K562 (cell line): Measurements from ENCODE around the gene NDP.

ENCODE experiments used
- BRCA1 ChIP-seq, 2 experiments: fragments of 450-650 bp in 1 of 2; sonication (generic) in 1 of 2; formaldehyde crosslinking in 1 of 2; IDR thresholded peaks; 2 replicates each; pipeline versions ENCODE4 v1.5.0 to v1.6.1; 2017 to 2020; ENCODE audit warnings: mild to moderate bottlenecking in 1 of 2, missing genetic modification reagents in 1 of 2
- CBX2 ChIP-seq: fragments of 200-600 bp; sonication (generic); IDR thresholded peaks from one replicate; pipeline ENCODE4 v1.6.1; 2012; ENCODE audit warnings: mild to moderate bottlenecking, low read length, inconsistent platforms; ENCODE audit not compliant: insufficient read depth, poor library complexity, severe bottlenecking
- HDGF ChIP-seq: fragments of 450-650 bp; IDR thresholded peaks from 2 replicates; pipeline ENCODE4 v1.6.1; 2016
- SAFB2 ChIP-seq: fragments of 200-400 bp; formaldehyde crosslinking; IDR thresholded peaks from 2 replicates; pipeline ENCODE4 v1.6.1; 2018; ENCODE audit warnings: borderline replicate concordance, low read length, low read depth, moderate library complexity; ENCODE audit not compliant: severe bottlenecking
- THRA ChIP-seq: fragments of 450-650 bp; IDR thresholded peaks from 2 replicates; pipeline ENCODE4 v1.6.1; 2017; ENCODE audit warnings: mild to moderate bottlenecking, moderate library complexity
- ZBTB49 ChIP-seq: sonication (generic); formaldehyde crosslinking; IDR thresholded peaks from 2 replicates; pipeline ENCODE4 v1.8.0; 2022; ENCODE audit warnings: missing genetic modification reagents, mild to moderate bottlenecking, borderline replicate concordance
- ZKSCAN3 ChIP-seq: fragments of 250-450 bp; sonication (Bioruptor Pico); IDR thresholded peaks from 2 replicates; pipeline ENCODE4 v1.4.0; 2020
- ZNF121 ChIP-seq: sonication (generic); formaldehyde crosslinking; conservative IDR thresholded peaks from 2 replicates; pipeline ENCODE4 v1.8.0; 2022; ENCODE audit warnings: missing genetic modification reagents
- ZNF263 ChIP-seq: sonication (generic); formaldehyde crosslinking; IDR thresholded peaks from 2 replicates; pipeline ENCODE4 v1.8.0; 2022; ENCODE audit warnings: mild to moderate bottlenecking, missing genetic modification reagents, borderline replicate concordance
- ZNF384 ChIP-seq: IDR thresholded peaks from 2 replicates; pipeline ENCODE4 v1.6.1; 2012; ENCODE audit warnings: low read depth, low read length, improper control_type of control experiment
- ZNF512 ChIP-seq: IDR thresholded peaks from 2 replicates; pipeline ENCODE4 v1.6.1; 2016; ENCODE audit warnings: missing genetic modification characterization, missing compliant biosample characterization
- TF ChIP-seq, protein P1 (sequence below), 3 experiments: IDR thresholded peaks in 2 of 3; conservative IDR thresholded peaks in 1 of 3; 2 replicates each; pipeline ENCODE4 v1.5.1; 2011 to 2012; ENCODE audit warnings: low read length in 3 of 3, mild to moderate bottlenecking in 3 of 3, control low read depth in 2 of 3, improper control_type of control experiment in 1 of 3, inconsistent platforms in 1 of 3, low read depth in 1 of 3, mixed read lengths in 1 of 3, moderate library complexity in 1 of 3; ENCODE audit not compliant: insufficient read depth in 2 of 3

DNA sequence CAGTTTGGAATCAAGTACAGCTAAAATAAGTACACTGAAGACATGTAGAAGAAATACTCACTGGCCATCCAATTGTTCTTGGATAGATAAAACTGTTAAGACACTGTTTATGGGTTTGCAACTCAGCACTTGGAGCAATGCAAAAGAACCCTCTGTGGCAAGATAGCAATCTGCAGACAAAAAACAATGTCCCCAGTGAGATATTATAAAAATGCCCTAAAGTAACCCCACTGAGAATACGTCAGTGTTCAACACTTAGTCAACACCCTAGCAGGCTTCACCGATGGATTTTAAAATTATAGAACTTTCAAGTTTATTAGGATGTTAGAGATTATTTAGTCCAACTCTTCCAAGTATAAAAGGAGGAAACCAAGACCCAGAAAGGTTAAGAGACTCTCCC, 47.5 kb upstream of the NDP start:
- no peak for TF ChIP-seq ZNF121 (CRISPR knock-in tag)
- no peak for TF ChIP-seq BRCA1 (IDR thresholded peaks at IDR 0.05)
- TF ChIP-seq BRCA1 (CRISPR knock-in tag; IDR thresholded peaks at IDR 0.05), result no peak
- TF ChIP-seq SAFB2, result no peak
- TF ChIP-seq ZNF384, result no peak
- no peak for TF ChIP-seq ZNF512 (tag)
- TF ChIP-seq, protein P1, sequence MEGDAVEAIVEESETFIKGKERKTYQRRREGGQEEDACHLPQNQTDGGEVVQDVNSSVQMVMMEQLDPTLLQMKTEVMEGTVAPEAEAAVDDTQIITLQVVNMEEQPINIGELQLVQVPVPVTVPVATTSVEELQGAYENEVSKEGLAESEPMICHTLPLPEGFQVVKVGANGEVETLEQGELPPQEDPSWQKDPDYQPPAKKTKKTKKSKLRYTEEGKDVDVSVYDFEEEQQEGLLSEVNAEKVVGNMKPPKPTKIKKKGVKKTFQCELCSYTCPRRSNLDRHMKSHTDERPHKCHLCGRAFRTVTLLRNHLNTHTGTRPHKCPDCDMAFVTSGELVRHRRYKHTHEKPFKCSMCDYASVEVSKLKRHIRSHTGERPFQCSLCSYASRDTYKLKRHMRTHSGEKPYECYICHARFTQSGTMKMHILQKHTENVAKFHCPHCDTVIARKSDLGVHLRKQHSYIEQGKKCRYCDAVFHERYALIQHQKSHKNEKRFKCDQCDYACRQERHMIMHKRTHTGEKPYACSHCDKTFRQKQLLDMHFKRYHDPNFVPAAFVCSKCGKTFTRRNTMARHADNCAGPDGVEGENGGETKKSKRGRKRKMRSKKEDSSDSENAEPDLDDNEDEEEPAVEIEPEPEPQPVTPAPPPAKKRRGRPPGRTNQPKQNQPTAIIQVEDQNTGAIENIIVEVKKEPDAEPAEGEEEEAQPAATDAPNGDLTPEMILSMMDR (IDR thresholded peaks at IDR 0.05 in 2 of 3, conservative IDR thresholded peaks at IDR 0.05 in 1 of 3; ENCODE audit: insufficient read depth in 2 of 3, low read depth in 1 of 3, low read length in 3 of 3), result no peak
- no peak for TF ChIP-seq CBX2
- TF ChIP-seq HDGF, result no peak
- no peak for TF ChIP-seq THRA
- no peak for TF ChIP-seq ZNF263 (CRISPR knock-in tag)
- TF ChIP-seq ZKSCAN3 (CRISPR knock-in tag), result no peak
- TF ChIP-seq ZBTB49, result no peak
